H7 (cell line): ENCODE data around the gene ST8SIA5. TPM values are rescaled to one million over a fixed set of nuclear protein-coding genes. Genes with fewer than 3 reads are reported as not detected.
A peak's percentile ranks its signal among the peaks of the same experiment; 100 is the strongest.
"Not testable (repeated sequence)": the region's sequence is repeated elsewhere in the genome, so short reads cannot be mapped to it uniquely, and the experiment has no call there.

Experiments
- DNase-seq: peaks from one replicate; pipeline ENCODE4 v3.0.0; 2012
- H3K27me3 ChIP-seq: 2 replicates; pipeline ENCODE4 v1.6.0; 2011; ENCODE audit warnings: mild to moderate bottlenecking, low read length; ENCODE audit not compliant: control insufficient read depth, insufficient read depth
- H3K36me3 ChIP-seq: replicated peaks from 2 replicates; pipeline ENCODE4 v1.5.1; 2011; ENCODE audit warnings: low read length; ENCODE audit not compliant: control insufficient read depth, insufficient read depth
- H3K4me3 ChIP-seq: 2 replicates; pipeline ENCODE4 v1.5.1; 2011; ENCODE audit warnings: low read depth, mild to moderate bottlenecking, control low read depth, low read length, moderate library complexity; ENCODE audit not compliant: insufficient read depth
- total RNA-seq: library from RNA; depleted of rRNA; stranded (reverse); fragments of >200 nt; shearing (Covaris generic); gene quantifications from 2 replicates; pipeline ENCODE4 v1.2.3, GENCODE V29; 2014; rRNA removed

The ST8SIA5 gene, protein sequence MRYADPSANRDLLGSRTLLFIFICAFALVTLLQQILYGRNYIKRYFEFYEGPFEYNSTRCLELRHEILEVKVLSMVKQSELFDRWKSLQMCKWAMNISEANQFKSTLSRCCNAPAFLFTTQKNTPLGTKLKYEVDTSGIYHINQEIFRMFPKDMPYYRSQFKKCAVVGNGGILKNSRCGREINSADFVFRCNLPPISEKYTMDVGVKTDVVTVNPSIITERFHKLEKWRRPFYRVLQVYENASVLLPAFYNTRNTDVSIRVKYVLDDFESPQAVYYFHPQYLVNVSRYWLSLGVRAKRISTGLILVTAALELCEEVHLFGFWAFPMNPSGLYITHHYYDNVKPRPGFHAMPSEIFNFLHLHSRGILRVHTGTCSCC
- total RNA-seq, result 0.38 and 0.52 TPM in 2 replicates

DNA sequence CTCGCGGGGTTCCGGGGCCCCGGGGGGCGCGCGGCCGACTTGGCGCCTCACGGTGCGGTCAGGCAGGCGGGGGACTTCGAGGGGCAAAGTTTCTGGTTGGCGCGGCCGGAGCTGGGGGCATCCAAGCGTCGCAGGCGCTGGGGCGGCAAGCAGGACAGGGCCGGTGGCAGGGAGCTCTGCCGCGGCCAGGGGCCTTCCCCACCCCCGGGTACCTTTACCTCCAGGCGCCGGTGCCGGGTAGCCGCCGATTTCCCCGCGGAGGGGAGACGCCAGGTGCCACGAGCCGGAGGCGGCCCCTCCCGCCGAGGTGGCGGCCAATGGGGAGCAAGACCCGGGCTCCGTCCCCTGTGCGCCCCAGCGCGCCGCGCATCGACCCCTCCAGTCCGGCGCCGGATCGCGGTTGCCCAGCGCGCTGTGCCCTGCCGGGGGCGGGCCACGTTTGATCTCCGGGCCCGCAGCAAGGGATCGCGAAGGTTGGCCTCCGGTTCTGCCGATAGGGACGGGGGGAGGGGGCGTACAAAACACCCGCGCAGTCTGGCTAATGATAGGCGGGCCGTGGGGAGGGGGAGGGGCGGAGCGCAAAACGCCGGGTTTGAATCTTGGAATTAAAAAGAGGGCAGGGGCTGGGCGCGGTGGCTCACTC lies at the start of gene ST8SIA5:
ST8SIA5 (minus strand) TSS at position 495 of the 643 bp plus-strand sequence. CDS start 545 bp downstream, outside the sequence.
- Histone ChIP-seq H3K27me3 (peaks cover 42% of the 10 kb centered on the region), H3K36me3 (no peaks in the 10 kb centered on the region), H3K4me3 (peak within 1 kb of the TSS; percentile 54)
- peak; percentile 91 for DNase-seq

DNA sequence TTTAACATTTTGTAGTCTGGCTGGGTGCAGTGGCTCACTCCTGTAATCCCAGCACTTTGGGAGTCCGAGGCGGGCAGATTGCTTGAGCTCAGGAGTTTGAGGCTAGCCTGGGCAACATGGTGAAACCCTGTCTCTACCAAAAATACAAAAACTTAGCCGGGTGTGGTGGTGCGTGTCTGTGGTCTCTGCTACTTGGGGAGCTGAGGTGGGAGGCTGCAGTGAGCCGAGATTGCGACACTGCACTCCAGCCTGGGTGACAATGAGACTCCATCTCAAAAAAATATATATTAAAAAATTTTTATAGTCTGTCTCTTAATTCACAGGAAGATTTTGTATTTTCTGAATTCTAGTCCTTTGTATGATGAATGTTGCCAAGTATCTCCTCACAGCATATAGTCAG lies 39.1 kb upstream of the ST8SIA5 start:
- not testable (repeated sequence) for DNase-seq, H3K27me3 ChIP-seq, H3K36me3 ChIP-seq, H3K4me3 ChIP-seq

DNA sequence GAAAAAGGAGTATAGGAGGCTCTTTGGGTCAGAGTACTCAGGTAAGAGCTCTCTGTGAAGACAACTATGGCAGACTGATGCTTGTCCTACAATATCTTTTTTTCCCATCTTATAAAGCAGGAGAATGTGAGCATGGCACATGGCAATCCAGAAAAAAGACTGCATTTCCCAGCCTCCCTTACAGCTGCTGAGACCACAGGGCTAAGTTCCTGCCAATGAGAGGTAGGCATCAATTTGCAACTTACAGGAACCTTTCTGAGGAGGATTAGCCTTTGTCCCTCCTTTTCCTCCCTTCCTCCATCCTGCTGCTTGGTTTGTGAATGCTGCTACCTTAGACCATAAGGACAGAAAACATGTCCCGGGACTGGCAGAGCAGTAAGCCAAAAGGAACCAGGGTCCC lies 37.8 kb upstream of the ST8SIA5 start:
- Histone ChIP-seq H3K4me3 (no peak overlapping the region), H3K27me3 (no peaks in the 10 kb centered on the region), H3K36me3 (no peaks in the 10 kb centered on the region)
- DNase-seq, result peak; percentile 27

DNA sequence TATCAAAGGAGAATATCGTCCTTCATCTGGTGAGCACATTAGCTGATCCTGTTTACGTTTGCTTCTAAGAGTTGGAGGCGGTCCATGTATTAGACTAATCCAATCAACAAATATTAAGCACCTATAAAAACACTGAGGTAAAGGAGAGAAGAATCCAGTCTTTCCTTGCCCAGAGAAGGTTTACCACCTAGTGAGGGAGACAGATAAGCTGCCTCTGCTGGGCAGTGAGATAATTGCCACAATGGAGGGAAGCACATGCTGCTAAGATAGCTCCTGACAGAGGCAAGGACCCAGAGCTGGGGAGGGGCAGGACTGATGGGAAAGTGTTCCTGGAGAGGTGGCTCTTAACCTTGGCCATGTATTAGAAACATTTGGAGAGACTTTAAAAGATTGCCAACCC lies 36.7 kb upstream of the ST8SIA5 start:
- Histone ChIP-seq H3K36me3 (no peaks in the 10 kb centered on the region), H3K27me3 (no peaks in the 10 kb centered on the region), H3K4me3 (no peak overlapping the region)
- no peak for DNase-seq

GRCh38 chr18:46789088-46789487 lies 32.2 kb upstream of the ST8SIA5 start:
- H3K4me3 ChIP-seq, result no peak overlapping the region
- H3K36me3 ChIP-seq, result no peaks in the 10 kb centered on the region
- no peak for DNase-seq
- no peaks in the 10 kb centered on the region for H3K27me3 ChIP-seq

DNA sequence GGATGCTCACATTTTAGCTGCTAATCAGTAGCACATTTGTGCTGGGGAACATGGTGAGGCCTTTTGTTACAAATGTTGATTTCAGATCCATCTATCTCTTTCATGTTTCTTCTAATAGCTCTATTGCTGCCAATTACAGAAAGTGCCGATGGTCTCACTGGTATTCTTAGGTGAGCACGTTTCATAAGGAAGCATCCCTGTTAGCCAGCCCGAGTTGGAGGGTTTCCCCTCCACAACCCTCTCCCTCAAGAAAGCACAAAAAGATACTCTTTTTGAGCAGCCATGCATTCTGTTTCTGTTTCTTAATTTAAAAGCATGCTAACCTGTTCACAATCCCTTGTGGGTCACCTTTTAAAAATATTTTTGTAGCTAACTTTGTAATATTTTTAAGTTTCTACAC lies 30.8 kb upstream of the ST8SIA5 start:
- no peaks in the 10 kb centered on the region for H3K27me3 ChIP-seq
- DNase-seq, result no peak
- H3K4me3 ChIP-seq, result no peak overlapping the region
- no peaks in the 10 kb centered on the region for H3K36me3 ChIP-seq

DNA sequence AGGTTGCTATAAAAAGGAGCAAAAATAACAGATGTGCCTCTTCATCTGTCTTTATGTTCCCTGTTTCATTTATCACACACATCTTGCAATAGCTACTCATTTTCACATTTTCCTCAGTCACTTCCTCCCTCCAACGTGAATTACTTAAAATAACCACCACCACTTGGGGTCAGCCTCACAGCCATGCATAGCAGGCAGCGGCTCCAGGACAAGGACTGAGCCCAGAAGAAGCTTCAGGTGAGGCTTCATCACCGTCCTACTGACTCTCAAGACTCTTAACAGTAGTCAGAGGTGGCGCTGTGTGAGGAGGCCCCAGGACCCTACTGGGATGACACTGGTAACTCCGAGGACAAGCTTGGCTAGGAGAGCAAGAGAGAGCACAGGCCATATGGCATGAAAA lies 15.5 kb upstream of the ST8SIA5 start:
- Histone ChIP-seq H3K27me3 (no peaks in the 10 kb centered on the region), H3K4me3 (no peak overlapping the region), H3K36me3 (no peaks in the 10 kb centered on the region)
- DNase-seq, result peak; percentile 32

GRCh38 chr18:46771141-46771540 lies 14.3 kb upstream of the ST8SIA5 start:
- no peaks in the 10 kb centered on the region for H3K36me3 ChIP-seq
- H3K4me3 ChIP-seq, result no peak overlapping the region
- DNase-seq, result no peak
- H3K27me3 ChIP-seq, result no peaks in the 10 kb centered on the region

GRCh38 chr18:46770708-46771107 lies 13.9 kb upstream of the ST8SIA5 start:
- H3K4me3 ChIP-seq, result no peak overlapping the region
- no peaks in the 10 kb centered on the region; the same call in 1 of the 2 replicates for H3K27me3 ChIP-seq
- no peaks in the 10 kb centered on the region for H3K36me3 ChIP-seq
- DNase-seq, result no peak

GRCh38 chr18:46768166-46768921 lies 11.5 kb upstream of the ST8SIA5 start:
- Histone ChIP-seq H3K27me3 (no peaks in the 10 kb centered on the region; the same call in 1 of the 2 replicates), H3K4me3 (no peak overlapping the region), H3K36me3 (no peaks in the 10 kb centered on the region)
- DNase-seq, result no peak

DNA sequence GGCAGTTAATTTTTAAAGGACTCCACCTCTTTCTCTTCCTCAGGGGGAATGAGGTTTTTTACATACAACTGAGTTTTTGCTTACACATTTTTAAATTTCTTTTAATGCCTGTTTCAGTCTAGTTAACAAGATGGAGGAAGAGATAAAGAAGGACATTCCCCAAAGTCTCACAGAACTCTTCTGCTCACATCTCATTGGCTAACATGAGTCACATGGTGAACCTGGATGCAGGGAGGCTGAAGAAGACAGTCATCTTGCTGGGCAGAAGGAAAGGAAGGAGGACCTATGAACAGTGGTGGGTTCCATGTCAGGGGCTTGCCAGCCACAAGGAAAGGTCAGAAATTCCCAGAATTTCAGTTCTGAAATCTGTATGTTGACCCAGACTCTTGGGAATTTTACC lies 10.4 kb upstream of the ST8SIA5 start:
- Histone ChIP-seq H3K27me3 (no peaks in the 10 kb centered on the region; the same call in 1 of the 2 replicates), H3K36me3 (no peaks in the 10 kb centered on the region), H3K4me3 (no peak overlapping the region)
- no peak for DNase-seq

DNA sequence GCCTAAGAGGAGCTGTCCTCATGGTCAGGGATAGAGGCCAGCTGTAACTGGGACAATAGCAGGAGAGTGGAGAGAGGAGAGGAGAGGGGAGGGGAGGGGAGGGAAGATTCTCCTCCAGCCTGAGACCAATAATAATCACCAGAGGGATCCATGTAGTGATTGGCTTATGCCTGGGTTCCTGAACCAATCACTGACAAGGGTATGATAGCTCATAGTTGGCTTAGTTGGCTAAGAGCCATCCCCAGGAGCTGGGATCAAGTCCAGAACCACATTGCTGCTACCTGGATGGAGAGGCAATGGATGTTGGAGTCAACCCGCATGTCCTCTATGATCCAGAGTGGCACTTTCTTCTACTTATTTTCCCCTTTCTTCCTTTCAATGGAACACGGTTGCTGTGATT lies 7.7 kb upstream of the ST8SIA5 start:
- Histone ChIP-seq H3K27me3 (peaks cover 2% of the 10 kb centered on the region; the same call in 1 of the 2 replicates), H3K36me3 (no peaks in the 10 kb centered on the region), H3K4me3 (no peak overlapping the region)
- no peak for DNase-seq

GRCh38 chr18:46761059-46761769 lies 4.4 kb upstream of the ST8SIA5 start:
- Histone ChIP-seq H3K27me3 (peaks cover 28% of the 10 kb centered on the region), H3K4me3 (no peak overlapping the region), H3K36me3 (no peaks in the 10 kb centered on the region)
- DNase-seq, result no peak

GRCh38 chr18:46759890-46760289 lies 3.0 kb upstream of the ST8SIA5 start:
- Histone ChIP-seq H3K36me3 (no peaks in the 10 kb centered on the region), H3K27me3 (peaks cover 41% of the 10 kb centered on the region)
- DNase-seq, result peak; percentile 6

More at GRCh38 chr18:46759890-46760289, 3.0 kb upstream of the ST8SIA5 start:
- H3K4me3 ChIP-seq, result no peak overlapping the region
